ENCODE data around the gene PRAME.
"Not testable (repeated sequence)": the region's sequence is repeated elsewhere in the genome, so short reads cannot be mapped to it uniquely, and the experiment has no call there.

Gene PRAME

GRCh38 chr22:22515890-22516289, 43.2 kb downstream of the PRAME start:
- Mint-ChIP-seq H3K9me3 (no peaks in the 10 kb centered on the region), H3K4me3 (no peak overlapping the region), H3K36me3 (ENCODE audit: low read depth) (no peaks in the 10 kb centered on the region), H3K27me3 (peaks cover 25% of the 10 kb centered on the region), H3K27ac (no peak overlapping the region), H3K4me1 (ENCODE audit: low read depth) (peaks cover 7% of the 10 kb centered on the region)
- intact Hi-C loops (cut with micrococcal nuclease) = no loop called here

GRCh38 chr22:22514431-22514830, 44.6 kb downstream of the PRAME start:
- H3K4me3 Mint-ChIP-seq; H3K36me3 Mint-ChIP-seq (ENCODE audit: low read depth); intact Hi-C loops (cut with micrococcal nuclease); H3K27ac Mint-ChIP-seq; H3K4me1 Mint-ChIP-seq (ENCODE audit: low read depth): not testable (repeated sequence)
- H3K9me3 Mint-ChIP-seq = peaks cover 11% of the 10 kb centered on the region
- H3K27me3 Mint-ChIP-seq = peaks cover 25% of the 10 kb centered on the region

DNA sequence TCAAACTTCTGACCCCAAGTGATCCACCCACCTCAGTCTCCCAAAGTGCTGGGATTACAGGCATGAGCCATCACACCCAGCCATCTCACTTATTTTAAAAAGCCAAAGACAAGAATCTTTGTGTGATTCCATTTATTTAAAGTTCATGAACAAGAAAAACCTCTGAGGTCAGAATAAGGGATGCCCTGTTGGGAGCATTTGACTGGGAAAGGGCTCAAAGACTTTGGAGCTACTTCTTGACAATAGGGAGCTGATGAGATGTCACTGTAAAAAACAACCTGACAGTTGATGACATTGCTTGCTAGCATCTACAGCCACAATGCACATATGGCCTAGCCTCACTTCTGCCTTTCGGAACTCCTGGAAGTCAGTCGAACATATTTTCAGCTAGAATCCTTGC, 45.4 kb downstream of the PRAME start:
- Mint-ChIP-seq H3K36me3 (ENCODE audit: low read depth) (no peaks in the 10 kb centered on the region), H3K27ac (no peak overlapping the region), H3K4me1 (ENCODE audit: low read depth) (peaks cover 7% of the 10 kb centered on the region), H3K27me3 (peaks cover 25% of the 10 kb centered on the region), H3K9me3 (peaks cover 14% of the 10 kb centered on the region), H3K4me3 (no peak overlapping the region)
- intact Hi-C loops (cut with micrococcal nuclease) = no loop called here

DNA sequence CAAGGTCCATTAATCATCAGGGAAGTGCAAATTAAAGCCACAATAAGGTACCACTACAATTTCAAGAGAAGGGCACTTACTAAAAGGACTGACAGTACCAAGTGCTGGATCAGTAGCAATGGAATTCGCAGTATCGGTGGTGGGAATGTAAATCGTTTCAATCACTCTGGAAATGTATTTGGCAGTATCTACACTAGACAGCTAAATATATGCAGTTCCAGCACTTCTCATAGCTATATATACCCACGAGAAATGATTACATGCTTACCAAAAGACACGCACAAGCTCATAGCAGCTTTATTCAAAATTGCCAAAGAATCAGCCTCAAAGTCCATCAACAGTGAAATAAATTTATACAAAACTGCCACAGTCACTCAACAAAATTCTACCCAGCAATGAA, 46.1 kb downstream of the PRAME start:
- Mint-ChIP-seq H3K9me3 (peaks cover 14% of the 10 kb centered on the region), H3K4me1 (ENCODE audit: low read depth) (peaks cover 11% of the 10 kb centered on the region), H3K27me3 (peaks cover 28% of the 10 kb centered on the region), H3K4me3 (no peak overlapping the region), H3K27ac (no peak overlapping the region), H3K36me3 (ENCODE audit: low read depth) (no peaks in the 10 kb centered on the region)
- intact Hi-C loops (cut with micrococcal nuclease) = no loop called here

DNA sequence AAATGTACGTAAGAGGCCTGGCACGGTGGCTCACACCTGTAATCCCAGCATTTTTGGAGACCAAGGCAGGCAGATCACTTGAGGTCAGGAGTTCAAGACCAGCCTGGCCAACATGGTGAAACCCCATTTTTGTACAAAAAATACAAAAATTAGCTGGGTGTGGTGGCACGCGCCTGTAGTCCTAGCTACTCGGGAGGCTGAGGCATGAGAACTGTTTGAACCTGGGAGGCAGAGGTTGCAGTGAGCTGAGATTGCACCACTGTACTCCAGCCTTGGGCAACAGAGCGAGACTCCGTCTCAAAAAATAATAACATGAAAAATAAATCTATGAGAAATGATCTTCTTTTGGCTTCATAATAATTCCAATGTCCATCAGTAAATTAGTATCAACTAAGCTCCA, 48.2 kb downstream of the PRAME start:
- H3K9me3 Mint-ChIP-seq = peaks cover 14% of the 10 kb centered on the region
- H3K4me3 Mint-ChIP-seq; intact Hi-C loops (cut with micrococcal nuclease): not testable (repeated sequence)

GRCh38 chr22:22509912-22510311, 49.2 kb downstream of the PRAME start:
- Mint-ChIP-seq H3K27me3 (peaks cover 21% of the 10 kb centered on the region), H3K9me3 (peaks cover 14% of the 10 kb centered on the region), H3K4me1 (ENCODE audit: low read depth) (peaks cover 15% of the 10 kb centered on the region)
- H3K36me3 Mint-ChIP-seq (ENCODE audit: low read depth); intact Hi-C loops (cut with micrococcal nuclease); H3K27ac Mint-ChIP-seq; H3K4me3 Mint-ChIP-seq: not testable (repeated sequence)

More for the DNA sequence above, 48.2 kb downstream of the PRAME start:
- not testable (repeated sequence) for H3K27ac Mint-ChIP-seq; H3K36me3 Mint-ChIP-seq (ENCODE audit: low read depth)
- peaks cover 15% of the 10 kb centered on the region for H3K4me1 Mint-ChIP-seq (ENCODE audit: low read depth)
- peaks cover 28% of the 10 kb centered on the region for H3K27me3 Mint-ChIP-seq

GRCh38 chr22:22508274-22509176, 50.5 kb downstream of the PRAME start, which contains the start of gene ZNF280B:
ZNF280B (minus strand) TSS chr22:22508742; CDS start chr22:22489398, 19,344 bp downstream.
- intact Hi-C loops (cut with micrococcal nuclease) = no loop called here
- Mint-ChIP-seq H3K9me3 (peaks cover 14% of the 10 kb centered on the region), H3K4me3 (peak within 1 kb of the TSS; percentile 78), H3K27me3 (peaks cover 20% of the 10 kb centered on the region), H3K27ac (peak within 1 kb of the TSS; percentile 65), H3K36me3 (ENCODE audit: low read depth) (no peaks in the 10 kb centered on the region), H3K4me1 (ENCODE audit: low read depth) (peaks cover 15% of the 10 kb centered on the region)

DNA sequence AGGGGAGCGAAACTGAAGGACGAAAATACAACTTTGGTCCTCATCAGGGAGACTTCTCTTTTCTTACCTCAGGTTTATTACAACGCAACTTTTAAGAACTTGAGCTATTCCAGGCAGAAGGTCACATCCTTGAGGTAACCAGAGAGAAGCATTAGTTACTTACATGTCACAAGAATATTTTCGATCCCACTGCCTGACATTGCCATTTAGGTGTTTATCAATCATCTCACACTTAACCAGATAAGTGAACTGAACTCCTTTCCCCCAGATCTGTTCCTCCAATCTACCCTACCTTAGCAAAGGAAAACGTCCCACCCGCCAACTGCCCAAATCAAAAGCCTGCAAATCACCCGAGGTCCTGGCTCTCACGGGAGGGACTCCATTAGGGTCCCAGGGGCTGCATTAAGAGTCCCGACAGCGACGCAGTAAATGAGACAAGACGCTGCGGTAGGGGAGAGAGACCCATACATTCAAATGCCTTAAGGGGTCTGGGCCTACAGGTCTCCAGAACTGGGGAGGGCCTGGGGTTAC, 51.3 kb downstream of the PRAME start:
- Mint-ChIP-seq H3K9me3 (peaks cover 14% of the 10 kb centered on the region), H3K4me1 (ENCODE audit: low read depth) (peaks cover 15% of the 10 kb centered on the region), H3K36me3 (ENCODE audit: low read depth) (no peaks in the 10 kb centered on the region), H3K4me3 (peak overlapping the region; percentile 78), H3K27me3 (peaks cover 15% of the 10 kb centered on the region), H3K27ac (peak overlapping the region; percentile 65)
- intact Hi-C loops (cut with micrococcal nuclease) = no loop called here

DNA sequence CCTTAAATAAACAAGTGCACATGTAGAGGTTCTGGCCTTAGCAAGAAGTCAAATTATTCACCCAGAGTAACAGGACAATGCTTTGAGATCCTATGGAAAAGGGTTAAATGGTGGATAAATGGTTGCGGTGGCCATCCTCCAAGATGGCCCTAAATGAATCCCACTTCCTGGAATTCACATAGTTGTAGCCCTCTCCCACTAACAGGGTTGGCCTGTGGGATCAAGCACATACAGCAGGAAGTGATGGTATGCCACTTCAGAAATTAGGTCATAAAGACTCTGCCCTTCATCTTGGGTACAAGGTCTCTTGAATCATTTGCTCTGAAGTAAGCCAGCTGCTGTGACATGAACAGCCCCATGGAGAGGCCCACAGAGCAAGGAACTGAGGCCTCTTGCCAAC, 52.3 kb downstream of the PRAME start:
- H3K4me3 Mint-ChIP-seq = no peak overlapping the region
- peaks cover 8% of the 10 kb centered on the region for H3K4me1 Mint-ChIP-seq (ENCODE audit: low read depth)
- H3K9me3 Mint-ChIP-seq = peaks cover 14% of the 10 kb centered on the region
- H3K27ac Mint-ChIP-seq = no peak overlapping the region
- intact Hi-C loops (cut with micrococcal nuclease) = no loop called here
- H3K36me3 Mint-ChIP-seq (ENCODE audit: low read depth) = no peaks in the 10 kb centered on the region
- H3K27me3 Mint-ChIP-seq = peaks cover 11% of the 10 kb centered on the region

DNA sequence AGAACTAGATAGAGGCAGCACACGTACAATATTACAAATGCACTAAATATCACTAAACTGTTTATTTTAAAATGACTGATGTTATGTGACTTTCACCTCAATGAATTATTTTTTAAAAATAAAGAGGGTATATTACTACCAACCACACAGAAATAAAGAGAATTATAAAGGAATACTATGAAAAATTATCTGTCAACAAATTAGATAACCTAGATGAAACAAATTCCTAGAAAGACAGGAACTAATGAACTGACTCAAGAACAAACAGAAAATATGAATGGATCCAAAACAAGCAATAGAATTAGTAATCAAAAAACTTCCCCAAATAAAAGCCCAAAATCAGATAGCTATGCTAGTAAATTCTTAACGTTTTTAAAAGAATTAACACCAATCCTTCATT, 60.8 kb downstream of the PRAME start:
- Mint-ChIP-seq H3K4me3 (no peak overlapping the region), H3K27ac (no peak overlapping the region), H3K36me3 (ENCODE audit: low read depth) (no peaks in the 10 kb centered on the region), H3K4me1 (ENCODE audit: low read depth) (no peaks in the 10 kb centered on the region), H3K9me3 (no peaks in the 10 kb centered on the region), H3K27me3 (no peaks in the 10 kb centered on the region)
- intact Hi-C loops (cut with micrococcal nuclease) = no loop called here

Measured in dendritic cell treated with granulocyte-macrophage colony-stimulating factor and Interleukin-4, amounts not matched to agents 40 ng/mL and 50 ng/mL, for 4 days (primary cell).